ENCODE measurements around the gene NTF3.

DNA sequence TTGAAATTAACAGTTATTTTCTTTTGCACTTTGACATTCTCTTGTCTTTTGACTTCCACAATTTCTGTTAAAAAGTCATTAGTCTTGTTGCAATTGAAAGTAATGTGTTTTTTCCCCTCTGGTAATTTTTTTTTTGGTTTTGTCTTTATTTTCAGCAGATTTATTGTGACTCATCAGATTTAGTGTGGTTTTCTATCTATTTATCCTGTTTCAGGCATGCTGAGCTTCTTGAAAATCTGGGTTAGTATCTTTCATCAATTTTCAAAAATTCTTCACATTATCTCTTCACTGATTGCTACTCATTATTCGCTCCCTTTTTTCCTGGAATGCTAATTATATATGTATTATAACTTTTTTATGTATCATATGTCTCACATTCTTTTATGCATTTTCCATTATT, 15.3 kb upstream of the NTF3 start:
- TF ChIP-seq ZNF449 (tag by site-specific recombination; IDR thresholded peaks at IDR 0.05) (no peak), ZNF639 (tag by site-specific recombination; IDR thresholded peaks at IDR 0.05) (no peak), CTCF (tag by site-specific recombination; IDR thresholded peaks at IDR 0.05) (no peak), ZNF302 (tag by site-specific recombination; IDR thresholded peaks at IDR 0.05; ENCODE audit: low read depth) (no peak), FEZF1 (tag by site-specific recombination; IDR thresholded peaks at IDR 0.05) (no peak), SALL2 (tag by site-specific recombination; IDR thresholded peaks at IDR 0.05; ENCODE audit: borderline replicate concordance) (no peak), ZNF624 (tag by site-specific recombination; IDR thresholded peaks at IDR 0.05) (no peak), SP7 (tag by site-specific recombination; IDR thresholded peaks at IDR 0.05) (no peak), IKZF3 (tag by site-specific recombination; IDR thresholded peaks at IDR 0.05) (no peak), MEIS1 (CRISPR knock-in tag; IDR thresholded peaks at IDR 0.05; ENCODE audit: borderline replicate concordance) (no peak), ZNF311 (tag by site-specific recombination; IDR thresholded peaks at IDR 0.05; ENCODE audit: borderline replicate concordance) (no peak), ZNF549 (tag by site-specific recombination; IDR thresholded peaks at IDR 0.05) (no peak)
- TF ChIP-seq, protein P1, sequence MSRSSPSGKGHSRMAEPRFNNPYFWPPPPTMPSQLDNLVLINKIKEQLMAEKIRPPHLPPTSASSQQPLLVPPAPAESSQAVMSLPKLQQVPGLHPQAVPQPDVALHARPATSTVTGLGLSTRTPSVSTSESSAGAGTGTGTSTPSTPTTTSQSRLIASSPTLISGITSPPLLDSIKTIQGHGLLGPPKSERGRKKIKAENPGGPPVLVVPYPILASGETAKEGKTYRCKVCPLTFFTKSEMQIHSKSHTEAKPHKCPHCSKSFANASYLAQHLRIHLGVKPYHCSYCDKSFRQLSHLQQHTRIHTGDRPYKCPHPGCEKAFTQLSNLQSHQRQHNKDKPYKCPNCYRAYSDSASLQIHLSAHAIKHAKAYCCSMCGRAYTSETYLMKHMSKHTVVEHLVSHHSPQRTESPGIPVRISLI (tag by site-specific recombination; IDR thresholded peaks at IDR 0.05), result no peak
- TF ChIP-seq, protein P2, sequence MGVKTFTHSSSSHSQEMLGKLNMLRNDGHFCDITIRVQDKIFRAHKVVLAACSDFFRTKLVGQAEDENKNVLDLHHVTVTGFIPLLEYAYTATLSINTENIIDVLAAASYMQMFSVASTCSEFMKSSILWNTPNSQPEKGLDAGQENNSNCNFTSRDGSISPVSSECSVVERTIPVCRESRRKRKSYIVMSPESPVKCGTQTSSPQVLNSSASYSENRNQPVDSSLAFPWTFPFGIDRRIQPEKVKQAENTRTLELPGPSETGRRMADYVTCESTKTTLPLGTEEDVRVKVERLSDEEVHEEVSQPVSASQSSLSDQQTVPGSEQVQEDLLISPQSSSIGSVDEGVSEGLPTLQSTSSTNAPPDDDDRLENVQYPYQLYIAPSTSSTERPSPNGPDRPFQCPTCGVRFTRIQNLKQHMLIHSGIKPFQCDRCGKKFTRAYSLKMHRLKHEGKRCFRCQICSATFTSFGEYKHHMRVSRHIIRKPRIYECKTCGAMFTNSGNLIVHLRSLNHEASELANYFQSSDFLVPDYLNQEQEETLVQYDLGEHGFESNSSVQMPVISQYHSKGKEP (tag by site-specific recombination; IDR thresholded peaks at IDR 0.05), result no peak
